Upper lobe of left lung (tissue), 6 donors: ENCODE results near the gene NKAIN2. TPM values are rescaled to one million over a fixed set of nuclear protein-coding genes. Genes with fewer than 3 reads are reported as not detected.

Source experiments
- ATAC-seq, 2 donors: fragments of 200-7000 bp; cut with Tn5 transposase; one replicate each; pipeline ENCODE4 v1.9.1; 2022; ENCODE audit warnings: mild to moderate bottlenecking in 2 of 2, moderate library complexity in 2 of 2; ENCODE audit not compliant: low FRiP score in 2 of 2
- DNase-seq, 2 donors: peaks; one replicate each; pipeline ENCODE4 v3.0.0-alpha.2; 2019 to 2020
- H3K27ac ChIP-seq, 4 donors: fragments of 200-600 bp; sonication (generic); one replicate each; pipeline ENCODE4 v1.5.1; 2016 to 2019
- H3K27me3 ChIP-seq, 4 donors: fragments of 200-600 bp; sonication (generic); one replicate each; pipeline ENCODE4 v1.5.1; 2017 to 2019
- H3K36me3 ChIP-seq, 4 donors: fragments of 200-600 bp; sonication (generic); one replicate each; pipeline ENCODE4 v1.5.1; 2016 to 2019
- H3K4me1 ChIP-seq, 4 donors: fragments of 200-600 bp; sonication (generic); one replicate each; pipeline ENCODE4 v1.5.1; 2018 to 2019
- H3K4me3 ChIP-seq, 4 donors: fragments of 200-600 bp; sonication (generic); one replicate each; pipeline ENCODE4 v1.5.1; 2017 to 2019; ENCODE audit warnings: mild to moderate bottlenecking in 2 of 4, moderate library complexity in 1 of 4
- H3K9me3 ChIP-seq, 4 donors: fragments of 200-600 bp; sonication (generic); one replicate each; pipeline ENCODE4 v1.5.1; 2018 to 2019
- CTCF ChIP-seq, 6 experiments: fragments of 450-650 bp in 4 of 6; fragments of 200-600 bp in 2 of 6; sonication (generic) in 2 of 6; IDR thresholded peaks; one replicate each; pipeline ENCODE4 v1.5.1; 2016 to 2019; ENCODE audit warnings: antibody characterized with exemption in 6 of 6
- EP300 ChIP-seq, 4 donors: sonication (generic); formaldehyde crosslinking; IDR thresholded peaks; one replicate each; pipeline ENCODE4 v1.5.1; 2017; ENCODE audit warnings: antibody characterized with exemption in 4 of 4, control low read depth in 2 of 4
- POLR2A ChIP-seq, 4 donors: fragments of 450-650 bp; IDR thresholded peaks; one replicate each; pipeline ENCODE4 v1.5.1; 2016 to 2017; ENCODE audit warnings: antibody characterized with exemption in 4 of 4, mild to moderate bottlenecking in 2 of 4
- POLR2AphosphoS5 ChIP-seq, 2 donors: sonication (generic); formaldehyde crosslinking; IDR thresholded peaks; one replicate each; pipeline ENCODE4 v1.5.1; 2017; ENCODE audit warnings: antibody characterized with exemption in 2 of 2
- WGBS, 2 donors: methylation state at CpG; one replicate each; pipeline ENCODE4 v1.1.5; 2017 to 2018; 5-methylcytosine and 5-hydroxymethylcytosine counted together
- total RNA-seq, 6 donors: library from RNA; depleted of rRNA in 4 of 6; stranded (reverse); fragments of >200 nt in 4 of 6; gene quantifications; one replicate each; pipeline versions ENCODE4 v1.1.0 to v1.2.1, GENCODE V29; 2016 to 2021
- donor health status: DM: no; HTN: no; CAD: no; lungs with moderate emphysema.
- donor health status: DM: no; HTN: yes; CAD: no; lungs with severe emphysema.

Gene NKAIN2
- total RNA-seq, 6 donors from 2014 or later, result 0.13 to 0.20 TPM; not detected in 4

GRCh38 chr6:123804787-123805540 is 1.3 kb downstream of the NKAIN2 start:
- H3K36me3 ChIP-seq, result no peaks in the 10 kb centered on the region
- H3K4me3 ChIP-seq, result no peak overlapping the region
- no peak for TF ChIP-seq POLR2A (IDR thresholded peaks at IDR 0.05)
- TF ChIP-seq CTCF (IDR thresholded peaks at IDR 0.05), result no peak
- no peak for TF ChIP-seq EP300 (IDR thresholded peaks at IDR 0.05)
- no peak for TF ChIP-seq POLR2AphosphoS5 (IDR thresholded peaks at IDR 0.05)
- DNase-seq (no peak), ATAC-seq (no peak)
- 42 to 48% methylated on average over 5 of the region's 5 CpGs for WGBS, 2 donors
- H3K4me1 ChIP-seq, result peaks cover 11 to 19% (median 13%) of the 10 kb centered on the region in 4 donors
- H3K27ac ChIP-seq, result no peak overlapping the region
- no peaks in the 10 kb centered on the region for H3K9me3 ChIP-seq
- peaks cover 0 to 12% (median 5%) of the 10 kb centered on the region in 4 donors for H3K27me3 ChIP-seq

DNA sequence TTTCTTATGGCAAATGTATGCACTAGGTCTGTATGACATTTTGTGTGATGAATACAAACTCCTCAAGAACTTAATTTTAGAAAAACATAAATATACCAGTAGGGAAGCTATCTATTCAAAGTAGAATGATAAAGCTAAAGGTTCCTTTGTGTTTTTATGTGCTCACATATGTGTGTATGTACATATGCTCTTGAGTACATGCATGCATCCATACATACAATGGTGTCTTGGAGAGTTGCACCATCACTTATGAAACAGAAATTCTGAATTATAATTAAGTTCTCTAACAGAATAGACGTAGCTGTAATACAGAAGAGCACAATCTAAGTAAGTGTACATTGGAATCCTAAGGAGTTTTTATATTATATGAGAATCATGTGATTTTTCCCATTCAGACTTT is 2.3 kb downstream of the NKAIN2 start:
- no peak for TF ChIP-seq EP300 (IDR thresholded peaks at IDR 0.05)
- Histone ChIP-seq H3K27me3 (peaks cover 0 to 12% (median 5%) of the 10 kb centered on the region in 4 donors), H3K4me1 (peaks cover 11 to 19% (median 13%) of the 10 kb centered on the region in 4 donors), H3K27ac (no peak overlapping the region), H3K36me3 (no peaks in the 10 kb centered on the region), H3K4me3 (no peak overlapping the region), H3K9me3 (no peaks in the 10 kb centered on the region)
- WGBS, 2 donors, result 50 to 67% methylated on average over 1 of the region's 1 CpG
- DNase-seq (no peak), ATAC-seq (no peak)

GRCh38 chr6:123806561-123806960 is 2.9 kb downstream of the NKAIN2 start:
- Histone ChIP-seq H3K9me3 (no peaks in the 10 kb centered on the region), H3K27me3 (peaks cover 0 to 12% (median 5%) of the 10 kb centered on the region in 4 donors), H3K27ac (no peak overlapping the region), H3K4me3 (no peak overlapping the region), H3K36me3 (no peaks in the 10 kb centered on the region), H3K4me1 (peaks cover 11 to 19% (median 13%) of the 10 kb centered on the region in 4 donors)
- no peak for TF ChIP-seq CTCF (IDR thresholded peaks at IDR 0.05)
- TF ChIP-seq POLR2A (IDR thresholded peaks at IDR 0.05), result no peak
- no peak for TF ChIP-seq EP300 (IDR thresholded peaks at IDR 0.05)
- no peak for TF ChIP-seq POLR2AphosphoS5 (IDR thresholded peaks at IDR 0.05)
- DNase-seq (no peak), ATAC-seq (no peak)
- 66 to 75% methylated on average over 2 of the region's 2 CpGs for WGBS, 2 donors

- no peaks in the 10 kb centered on the region for H3K36me3 ChIP-seq
- DNase-seq (no peak), ATAC-seq (no peak)
- peaks cover 0 to 7% (median 3%) of the 10 kb centered on the region in 4 donors for H3K27me3 ChIP-seq
- H3K4me1 ChIP-seq, result peaks cover 0 to 5% (median 3%) of the 10 kb centered on the region in 4 donors
- no peak overlapping the region for H3K27ac ChIP-seq
- H3K4me3 ChIP-seq, result no peak overlapping the region
- no peak for TF ChIP-seq CTCF (IDR thresholded peaks at IDR 0.05)
- no peak for TF ChIP-seq EP300 (IDR thresholded peaks at IDR 0.05)
- no peak for TF ChIP-seq POLR2AphosphoS5 (IDR thresholded peaks at IDR 0.05)
- no peak for TF ChIP-seq POLR2A (IDR thresholded peaks at IDR 0.05)
- no peaks in the 10 kb centered on the region for H3K9me3 ChIP-seq
- 63 to 69% methylated on average over 3 of the region's 3 CpGs for WGBS, 2 donors
These were observed 4.9 kb downstream of the NKAIN2 start for GRCh38 chr6:123808556-123808955.

GRCh38 chr6:123810214-123810613 is 6.5 kb downstream of the NKAIN2 start:
- Histone ChIP-seq H3K4me1 (no peaks in the 10 kb centered on the region), H3K4me3 (no peak overlapping the region), H3K36me3 (no peaks in the 10 kb centered on the region), H3K27ac (no peak overlapping the region), H3K27me3 (no peaks in the 10 kb centered on the region), H3K9me3 (no peaks in the 10 kb centered on the region)
- TF ChIP-seq EP300 (IDR thresholded peaks at IDR 0.05) (no peak), CTCF (IDR thresholded peaks at IDR 0.05) (no peak), POLR2A (IDR thresholded peaks at IDR 0.05) (no peak), POLR2AphosphoS5 (IDR thresholded peaks at IDR 0.05) (no peak)
- ATAC-seq, result no peak
- no peak for DNase-seq
- 71 to 80% methylated on average over 3 of the region's 3 CpGs for WGBS, 2 donors
